GM21717 (cell line): Measurements from ENCODE around the gene TPSAB1.

Experiments
- ATAC-seq: cut with Tn5 transposase; IDR thresholded peaks from one replicate; pipeline ENCODE4 v1.9.1; 2021; ENCODE audit warnings: mild to moderate bottlenecking, moderate library complexity; ENCODE audit not compliant: unreplicated experiment

TPSAB1 gene

GRCh38 chr16:1281517-1281916 lies 41.0 kb downstream of the TPSAB1 start:
- no peak for ATAC-seq

- no peak for ATAC-seq
These were observed 41.9 kb downstream of the TPSAB1 start for GRCh38 chr16:1282324-1282973.

GRCh38 chr16:1283296-1283695 lies 42.8 kb downstream of the TPSAB1 start:
- no peak for ATAC-seq

- no peak for ATAC-seq
These were observed 43.6 kb downstream of the TPSAB1 start for GRCh38 chr16:1283996-1284616.

- ATAC-seq = no peak
These were observed 45.4 kb downstream of the TPSAB1 start for GRCh38 chr16:1285669-1286512.

GRCh38 chr16:1286513-1287094 lies 46.1 kb downstream of the TPSAB1 start:
- ATAC-seq = no peak

GRCh38 chr16:1287982-1288670 lies 47.6 kb downstream of the TPSAB1 start:
- no peak for ATAC-seq

GRCh38 chr16:1288813-1289476 lies 48.4 kb downstream of the TPSAB1 start:
- no peak for ATAC-seq

- ATAC-seq = no peak
These were observed 49.0 kb downstream of the TPSAB1 start for GRCh38 chr16:1289477-1289866.

GRCh38 chr16:1290063-1290501 lies 49.6 kb downstream of the TPSAB1 start:
- ATAC-seq = no peak

GRCh38 chr16:1290860-1291575 lies 50.5 kb downstream of the TPSAB1 start:
- no peak for ATAC-seq

- ATAC-seq = no peak
These were observed 51.1 kb downstream of the TPSAB1 start for GRCh38 chr16:1291576-1291974.
